H54 (cell line): Measurements from ENCODE around the gene HLF.
A peak's percentile ranks its signal among the peaks of the same experiment; 100 is the strongest.

ENCODE experiments used
- DNase-seq: peaks from one replicate; pipeline ENCODE4 v3.0.0; 2011; ENCODE audit warnings: low spot score, mixed read lengths; ENCODE audit not compliant: insufficient read length
- FAIRE-seq: peaks from 3 replicates; lab custom pipeline; 2011; peaks lifted over from hg19 to GRCh38; lab: Jason Lieb, UNC
- POLR2A ChIP-seq: IDR thresholded peaks from 2 replicates; pipeline ENCODE4 v1.6.1; 2011; ENCODE audit warnings: low read depth, mild to moderate bottlenecking, low read length

The HLF gene, protein sequence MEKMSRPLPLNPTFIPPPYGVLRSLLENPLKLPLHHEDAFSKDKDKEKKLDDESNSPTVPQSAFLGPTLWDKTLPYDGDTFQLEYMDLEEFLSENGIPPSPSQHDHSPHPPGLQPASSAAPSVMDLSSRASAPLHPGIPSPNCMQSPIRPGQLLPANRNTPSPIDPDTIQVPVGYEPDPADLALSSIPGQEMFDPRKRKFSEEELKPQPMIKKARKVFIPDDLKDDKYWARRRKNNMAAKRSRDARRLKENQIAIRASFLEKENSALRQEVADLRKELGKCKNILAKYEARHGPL

DNA sequence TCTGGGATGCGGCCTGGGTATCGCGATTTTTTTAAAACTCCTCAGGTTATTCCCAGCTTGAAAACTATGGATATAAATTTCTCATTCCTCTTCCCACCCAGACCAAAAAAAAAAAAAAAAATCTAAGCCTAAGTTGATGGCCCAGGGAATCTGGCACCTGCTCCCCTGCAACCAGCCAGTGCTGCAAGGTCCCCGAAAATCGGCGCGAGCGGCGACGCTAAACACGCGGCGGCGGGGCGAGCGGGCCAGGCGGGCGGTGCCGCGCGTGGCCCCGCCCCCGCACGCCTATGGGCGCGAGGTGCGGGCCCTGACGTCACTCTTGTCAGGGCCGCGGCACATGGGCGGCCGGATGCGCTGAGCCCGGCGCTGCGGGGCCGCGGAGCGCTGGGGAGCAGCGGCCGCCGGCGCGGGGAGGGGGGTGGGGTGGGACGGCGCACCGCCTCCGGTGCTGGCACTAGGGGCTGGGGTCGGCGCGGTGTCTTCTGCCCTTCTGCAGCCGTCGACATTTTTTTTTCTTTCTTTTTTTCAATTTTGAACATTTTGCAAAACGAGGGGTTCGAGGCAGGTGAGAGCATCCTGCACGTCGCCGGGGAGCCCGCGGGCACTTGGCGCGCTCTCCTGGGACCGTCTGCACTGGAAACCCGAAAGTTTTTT lies at the start of gene HLF:
Gene HLF (plus strand): TSS at position 316 of the 654 bp plus-strand sequence. CDS start 525 bp downstream, outside the sequence.
- no peak for FAIRE-seq
- TF ChIP-seq POLR2A = no peak
- peak; percentile 84 for DNase-seq

DNA sequence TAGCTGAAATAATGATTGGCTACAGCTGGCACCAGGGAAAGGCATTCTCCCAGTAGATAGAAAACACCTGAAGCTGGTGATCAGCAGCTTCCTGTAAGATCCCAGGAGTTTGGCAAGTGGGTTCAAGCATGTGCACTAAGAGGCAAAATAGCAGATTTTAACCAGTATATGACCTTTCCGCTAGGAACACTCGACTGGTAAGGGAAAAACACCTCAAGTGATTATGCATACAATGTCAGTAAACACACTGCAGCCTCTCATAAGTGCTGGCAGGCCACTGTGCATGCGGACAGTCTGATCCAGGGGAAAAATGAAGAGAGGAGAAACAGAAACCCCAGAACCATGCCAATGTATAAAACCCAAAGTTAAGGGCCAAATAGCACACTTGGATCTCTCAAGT lies 49.0 kb upstream of the HLF start:
- DNase-seq = no peak
- no peak for TF ChIP-seq POLR2A
- no peak for FAIRE-seq

DNA sequence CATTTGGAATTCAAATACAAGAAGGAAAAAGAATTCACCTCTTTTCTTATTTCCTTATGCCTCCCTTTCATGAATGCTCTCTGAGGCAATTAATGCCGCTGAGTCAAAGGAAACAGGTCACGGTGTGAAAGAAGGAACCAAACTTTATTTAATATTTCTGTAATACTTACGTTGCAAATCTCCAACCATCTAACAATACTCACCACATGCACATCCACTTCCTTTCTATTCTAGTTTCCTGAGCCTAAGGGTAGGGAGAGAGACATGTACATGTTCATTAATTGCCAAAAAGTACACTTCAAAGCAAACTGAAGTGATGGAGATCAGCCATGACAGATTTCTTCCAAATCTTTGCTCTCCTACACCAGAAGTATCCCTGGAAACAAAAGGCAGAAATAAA lies 47.9 kb upstream of the HLF start:
- DNase-seq (no peak), FAIRE-seq (no peak)
- TF ChIP-seq POLR2A = no peak

DNA sequence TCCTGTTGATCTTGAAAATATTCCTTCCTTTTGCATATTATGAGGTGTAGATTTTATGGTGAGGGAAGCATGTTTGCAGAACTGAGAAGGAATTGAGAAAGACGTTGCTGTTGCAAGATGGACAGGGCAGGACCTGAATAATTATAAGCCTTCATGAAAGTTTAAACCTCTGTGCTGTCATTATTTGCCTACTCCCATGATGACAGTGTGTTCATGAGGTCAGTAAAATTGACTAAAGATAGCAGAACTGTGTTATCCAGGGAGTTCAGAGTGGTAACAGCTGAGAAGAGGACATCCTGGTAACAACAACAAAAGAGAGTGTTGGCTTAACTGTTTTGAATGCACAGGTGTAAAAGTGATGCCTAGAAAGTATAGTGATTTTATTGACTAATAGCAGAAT lies 45.3 kb upstream of the HLF start:
- no peak for DNase-seq
- no peak for FAIRE-seq
- no peak for TF ChIP-seq POLR2A

DNA sequence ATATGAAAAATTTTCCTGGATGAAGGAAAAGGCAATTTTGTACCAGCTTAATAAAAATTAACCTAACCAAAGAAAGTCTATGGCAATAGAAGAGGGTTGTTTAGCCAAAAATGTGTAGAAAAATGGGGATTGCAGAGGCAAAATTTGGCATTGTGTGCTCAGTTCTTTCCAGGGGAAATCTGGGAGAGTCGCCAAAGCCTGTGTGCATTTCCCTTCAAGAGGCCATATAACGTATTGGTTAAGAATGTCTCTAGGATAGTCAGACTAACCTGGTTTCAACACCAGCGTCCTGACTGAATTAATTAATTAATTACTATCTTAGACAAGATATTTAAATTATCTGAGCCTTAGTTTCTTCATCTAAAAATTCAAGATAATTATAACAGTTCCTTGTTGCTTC lies 44.8 kb upstream of the HLF start:
- no peak for DNase-seq
- FAIRE-seq = no peak
- TF ChIP-seq POLR2A = no peak

DNA sequence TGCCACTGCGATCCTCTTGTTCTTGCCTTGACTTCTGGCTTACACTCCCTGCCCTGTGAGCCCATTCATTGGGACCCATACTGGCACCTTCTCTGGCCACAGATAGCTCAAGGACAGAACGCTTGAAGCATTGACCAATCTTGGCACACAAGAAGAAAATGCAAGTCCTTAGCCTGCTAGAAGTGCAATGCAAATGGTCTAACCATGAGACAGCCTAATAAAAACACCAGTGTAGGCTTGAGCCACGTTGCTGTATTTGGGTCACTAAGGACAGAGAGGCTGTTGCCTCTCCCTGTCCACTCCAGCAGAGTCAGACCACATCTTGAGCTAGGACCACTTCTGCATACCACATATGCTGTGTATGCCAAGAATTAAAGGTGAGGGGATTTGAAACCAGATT lies 41.2 kb upstream of the HLF start:
- DNase-seq (no peak), FAIRE-seq (no peak)
- TF ChIP-seq POLR2A = no peak

DNA sequence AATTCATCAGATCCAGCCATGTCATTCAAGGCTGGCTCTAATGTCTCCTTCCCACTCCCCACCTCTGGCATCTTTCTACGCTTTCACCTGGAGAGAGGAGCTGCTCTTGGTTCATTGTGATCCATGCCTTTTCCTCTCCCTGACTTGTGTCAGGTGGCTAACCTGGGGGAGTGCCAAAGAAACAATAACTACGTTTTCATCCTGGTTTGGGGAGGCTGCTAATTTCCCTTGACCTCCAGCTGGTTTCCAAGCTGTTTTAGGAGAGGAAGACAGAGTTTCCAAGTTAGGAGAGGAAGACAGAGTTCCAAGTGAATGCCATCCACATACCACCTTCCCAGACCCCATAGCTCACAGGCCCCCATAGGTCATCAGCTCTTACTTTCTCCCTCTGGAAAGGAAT lies 40.0 kb upstream of the HLF start:
- no peak for FAIRE-seq
- no peak for DNase-seq
- TF ChIP-seq POLR2A = no peak

DNA sequence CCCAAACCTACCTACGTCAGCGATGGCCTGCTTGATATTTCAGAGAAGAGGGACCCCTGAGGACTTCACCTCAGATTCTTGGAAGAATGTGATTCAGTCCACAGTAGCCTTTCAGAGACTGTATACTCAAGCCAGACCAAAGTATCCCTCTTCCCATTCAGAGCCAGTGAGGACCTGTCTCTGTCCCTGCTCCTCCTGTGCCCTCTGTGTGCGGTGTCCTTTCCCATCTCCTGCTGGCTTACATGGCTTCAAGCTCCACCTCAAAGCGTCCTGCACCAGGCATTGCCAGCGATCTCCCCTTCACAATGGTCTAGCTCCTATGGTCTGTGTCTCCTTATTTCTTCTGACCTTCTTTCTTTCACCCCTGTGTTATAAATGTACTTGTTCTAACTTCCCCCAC lies 39.5 kb upstream of the HLF start:
- DNase-seq (no peak), FAIRE-seq (no peak)
- TF ChIP-seq POLR2A = no peak

DNA sequence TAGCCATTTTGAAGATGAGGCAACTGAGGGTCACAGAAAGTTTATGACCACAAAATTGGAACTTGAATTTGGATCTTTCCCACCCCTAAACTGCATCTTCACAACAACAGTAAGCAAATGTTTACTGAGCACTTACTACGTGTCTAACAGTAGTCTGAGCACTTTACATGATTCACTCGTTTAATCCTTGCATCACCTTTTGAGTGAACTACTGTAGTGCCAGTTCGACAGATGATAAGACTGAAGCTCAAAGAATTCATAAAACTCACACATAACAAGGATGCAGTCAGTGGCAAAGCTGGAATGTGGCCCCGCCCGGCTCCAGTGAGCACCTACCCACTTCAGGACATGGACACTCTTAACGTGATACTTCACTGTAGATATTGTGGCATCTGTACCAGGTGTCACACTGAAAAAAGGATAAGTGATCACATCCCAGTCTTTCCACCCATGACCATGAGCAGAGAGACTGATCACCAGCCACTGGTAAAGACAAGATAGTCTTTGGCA lies 36.0 kb upstream of the HLF start:
- no peak for DNase-seq
- no peak for TF ChIP-seq POLR2A
- FAIRE-seq = no peak

DNA sequence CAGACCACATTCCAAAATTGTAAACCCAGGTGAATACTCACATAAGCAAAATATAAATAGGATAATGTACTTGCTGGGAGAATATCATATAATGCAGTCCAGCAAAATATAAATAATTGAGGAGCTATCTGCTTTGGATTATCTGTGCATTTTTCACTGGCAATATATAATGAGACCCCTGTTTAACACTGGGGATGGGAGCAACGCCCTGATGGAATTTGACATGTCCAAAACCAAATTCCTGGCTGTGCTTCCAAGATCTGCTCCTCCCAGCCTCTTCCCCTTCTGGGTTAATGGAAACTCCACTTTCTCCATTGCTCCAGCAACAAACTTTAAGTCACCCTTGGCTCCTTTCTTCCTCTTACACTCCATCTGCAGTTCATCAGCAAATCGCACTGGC lies 35.5 kb upstream of the HLF start:
- no peak for TF ChIP-seq POLR2A
- no peak for DNase-seq
- no peak for FAIRE-seq

DNA sequence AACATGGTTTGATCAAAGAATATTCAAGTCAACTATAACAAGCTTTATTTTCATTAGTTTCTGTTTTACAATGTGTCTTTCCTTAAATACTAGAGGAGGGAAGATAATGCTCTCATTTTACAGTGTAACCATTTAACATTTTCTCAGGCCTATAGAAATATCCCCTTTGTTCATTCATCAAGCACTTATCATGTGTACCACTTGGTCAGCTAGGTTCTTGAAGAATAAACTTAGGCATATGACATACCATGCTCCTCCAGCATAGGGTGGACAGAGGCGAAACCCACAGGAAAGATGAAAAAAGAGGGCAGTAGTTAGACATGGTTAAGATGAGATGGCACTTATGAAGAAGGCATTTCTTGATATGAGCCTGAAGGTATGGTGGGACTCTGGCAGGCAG lies 34.0 kb upstream of the HLF start:
- DNase-seq (no peak), FAIRE-seq (no peak)
- TF ChIP-seq POLR2A = no peak

DNA sequence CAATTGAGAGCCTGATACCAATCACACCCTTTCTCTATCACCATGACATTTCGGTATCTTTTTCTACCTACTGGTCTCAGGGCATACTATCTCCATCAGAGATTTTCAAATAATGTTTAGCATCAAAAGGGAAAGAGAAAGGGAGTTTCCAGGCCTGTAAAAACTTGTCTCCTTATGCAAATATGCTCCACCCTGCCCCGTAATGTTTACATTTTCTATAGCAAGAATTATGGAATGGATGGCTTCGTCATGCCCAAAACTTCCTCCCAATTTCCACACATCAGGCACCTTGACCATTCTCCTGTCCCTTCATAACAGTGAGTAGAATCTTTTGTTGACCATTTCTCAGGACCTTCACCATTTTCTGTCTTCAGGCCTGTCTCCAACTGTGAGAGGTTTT lies 30.9 kb upstream of the HLF start:
- no peak for TF ChIP-seq POLR2A
- DNase-seq = no peak
- FAIRE-seq = no peak

DNA sequence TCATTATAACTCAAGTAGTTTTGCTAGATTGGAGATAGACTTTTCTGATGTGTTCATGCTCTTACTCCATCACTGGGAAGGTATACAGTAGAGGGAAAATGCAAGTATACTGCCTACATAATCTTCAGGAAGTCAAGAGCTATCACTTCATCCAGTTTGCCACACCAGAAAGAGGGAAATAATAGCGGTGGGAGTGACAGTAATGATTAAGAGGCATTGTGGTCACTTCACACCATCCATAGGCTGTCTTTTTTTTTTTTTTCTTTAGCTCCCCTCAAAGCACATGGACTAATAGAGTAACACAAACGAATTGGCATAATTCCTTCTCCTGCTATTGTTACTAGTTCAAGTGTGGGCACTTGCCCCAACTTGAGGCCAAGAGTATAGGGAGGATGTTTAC lies 28.4 kb upstream of the HLF start:
- no peak for TF ChIP-seq POLR2A
- no peak for FAIRE-seq

DNA sequence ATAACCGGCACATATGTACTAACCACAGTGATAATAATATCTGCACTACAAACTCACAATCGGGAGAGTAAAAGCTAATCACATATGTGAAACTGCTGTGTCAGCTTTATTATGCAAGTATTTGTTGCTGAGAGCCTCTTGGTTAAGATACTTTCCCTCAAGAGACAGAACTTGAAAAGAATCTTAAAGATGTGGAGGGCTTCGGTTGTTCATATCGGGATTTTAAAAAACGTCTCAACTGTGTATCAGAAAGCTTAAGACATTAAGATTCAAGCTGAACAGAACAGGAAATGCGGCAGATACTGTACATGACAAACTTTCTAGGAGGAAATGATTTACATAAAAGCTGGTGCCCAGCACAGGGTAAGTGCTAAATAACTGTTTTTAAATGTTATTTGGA lies 27.5 kb upstream of the HLF start:
- FAIRE-seq (no peak), DNase-seq (no peak)
- no peak for TF ChIP-seq POLR2A

More for the DNA sequence above, 28.4 kb upstream of the HLF start:
- no peak for DNase-seq

DNA sequence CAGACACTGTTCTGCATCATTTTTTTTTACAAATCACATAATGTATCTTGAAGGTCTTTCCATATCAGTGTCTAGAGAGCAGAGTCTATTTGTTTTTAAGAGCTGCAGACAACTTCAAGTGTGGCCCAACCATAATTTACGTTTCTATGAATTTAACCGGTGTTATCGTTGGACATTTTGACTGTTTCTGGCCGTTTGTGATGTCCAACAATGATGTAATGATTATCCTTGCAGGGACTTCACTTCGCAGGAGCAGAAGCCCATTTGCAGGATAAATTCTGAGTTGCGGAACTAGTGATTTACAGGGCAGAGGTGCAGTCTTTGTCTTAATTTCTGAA lies 26.9 kb upstream of the HLF start:
- FAIRE-seq (peak; percentile 15), DNase-seq (no peak)
- TF ChIP-seq POLR2A = no peak
